IMR-90 (cell line): Measurements from ENCODE around the gene OTOL1. TPM values are rescaled to one million over a fixed set of nuclear protein-coding genes. Genes with fewer than 3 reads are reported as not detected.

ENCODE experiments used
- ATAC-seq: fragments of 200-7000 bp; cut with Tn5 transposase; 2 replicates; pipeline ENCODE4 v1.9.1; 2020; ENCODE audit warnings: low read depth, mild to moderate bottlenecking, moderate library complexity
- Bru-seq: library from RNA; stranded (reverse); fragments of 400-500 nt; gene quantifications from one replicate; lab custom pipeline; 2021; lab: Mats Ljungman, UMichigan
- BruChase-seq, 2 experiments: library from RNA; stranded (reverse); fragments of 400-500 nt; gene quantifications; one replicate each; lab custom pipeline; 2021; lab: Mats Ljungman, UMichigan
- BruUV-seq: library from RNA; stranded (reverse); fragments of 400-500 nt; replicated peaks from 2 replicates; lab custom pipeline; 2021; lab: Mats Ljungman, UMichigan
- CTCF ChIA-PET: fragments of 300-600 bp; formaldehyde crosslinking; extraction: SDS; loops from one replicate; lab custom pipeline; 2021; ENCODE audit warnings: antibody characterized with exemption; lab: Yijun Ruan, JAX
- POLR2A ChIA-PET: fragments of 300-600 bp; sonication (Branson Sonifier 250); formaldehyde crosslinking; loops from one replicate; lab custom pipeline; 2022; ENCODE audit warnings: antibody characterized with exemption; ENCODE audit not compliant: unreplicated experiment; lab: Charles Lee
- DNase-seq: peaks from one replicate; pipeline ENCODE4 v3.0.0; 2013
- H2AFZ ChIP-seq: replicated peaks from 2 replicates; pipeline ENCODE3; 2013; ENCODE audit warnings: low read length, mild to moderate bottlenecking; ENCODE audit not compliant: poor library complexity
- H2AK5ac ChIP-seq: 2 replicates; pipeline ENCODE4 v1.6.1; 2013; ENCODE audit warnings: low read depth, low read length, inconsistent platforms
- H2AK9ac ChIP-seq: replicated peaks from 2 replicates; pipeline ENCODE3; 2013; ENCODE audit warnings: mild to moderate bottlenecking, low read depth, low read length, moderate library complexity; ENCODE audit not compliant: poor library complexity
- H2BK120ac ChIP-seq: 2 replicates; pipeline ENCODE4 v1.6.1; 2013; ENCODE audit warnings: low read depth, low read length, inconsistent platforms
- H2BK15ac ChIP-seq: 3 replicates; pipeline ENCODE4 v1.6.1; 2013; ENCODE audit warnings: low read depth, low read length, inconsistent platforms
- H2BK20ac ChIP-seq: 2 replicates; pipeline ENCODE4 v1.6.1; 2013; ENCODE audit warnings: low read depth, mild to moderate bottlenecking, inconsistent platforms, low read length, moderate library complexity
- H2BK5ac ChIP-seq: 2 replicates; pipeline ENCODE4 v1.6.1; 2013; ENCODE audit warnings: mild to moderate bottlenecking, low read depth, low read length, inconsistent platforms; ENCODE audit not compliant: poor library complexity, severe bottlenecking
- H3K14ac ChIP-seq: replicated peaks from 2 replicates; pipeline ENCODE4 v1.6.1; 2013; ENCODE audit warnings: low read depth, low read length, inconsistent platforms
- H3K18ac ChIP-seq: 2 replicates; pipeline ENCODE4 v1.6.1; 2013; ENCODE audit warnings: low read depth, low read length, control low read depth
- H3K23ac ChIP-seq: 2 replicates; pipeline ENCODE4 v1.6.1; 2013; ENCODE audit warnings: low read depth, low read length, inconsistent platforms
- H3K27ac ChIP-seq: 2 replicates; pipeline ENCODE4 v1.5.1; 2013; ENCODE audit warnings: mild to moderate bottlenecking, control low read depth, low read length; ENCODE audit not compliant: insufficient read depth
- H3K27me3 ChIP-seq: 2 replicates; pipeline ENCODE4 v1.6.1; 2013; ENCODE audit warnings: low read length; ENCODE audit not compliant: control insufficient read depth, insufficient read depth
- H3K36me3 ChIP-seq: 2 replicates; pipeline ENCODE4 v1.6.1; 2013; ENCODE audit warnings: low read length, mixed read lengths; ENCODE audit not compliant: control insufficient read depth, insufficient read depth
- H3K4ac ChIP-seq: 2 replicates; pipeline ENCODE4 v1.6.1; 2013; ENCODE audit warnings: low read depth, low read length, inconsistent platforms
- H3K4me1 ChIP-seq: 2 replicates; pipeline ENCODE4 v1.6.1; 2013; ENCODE audit warnings: low read length, mixed read lengths; ENCODE audit not compliant: control insufficient read depth, insufficient read depth
- H3K4me2 ChIP-seq: 2 replicates; pipeline ENCODE4 v1.6.1; 2013; ENCODE audit warnings: low read depth, mild to moderate bottlenecking, control low read depth, low read length, moderate library complexity
- H3K4me3 ChIP-seq: 2 replicates; pipeline ENCODE4 v1.5.1; 2013; ENCODE audit warnings: low read depth, mild to moderate bottlenecking, control low read depth, low read length, moderate library complexity; ENCODE audit not compliant: insufficient read depth
- H3K56ac ChIP-seq: 2 replicates; pipeline ENCODE4 v1.6.1; 2013; ENCODE audit warnings: low read length, inconsistent platforms; ENCODE audit not compliant: insufficient read depth; ENCODE audit errors: extremely low read depth
- H3K79me1 ChIP-seq, 2 experiments: 2 replicates each; pipeline ENCODE4 v1.6.1; 2013; ENCODE audit warnings: low read length in 2 of 2, inconsistent platforms in 1 of 2, low read depth in 1 of 2
- H3K9ac ChIP-seq: 2 replicates; pipeline ENCODE4 v1.6.1; 2013; ENCODE audit warnings: low read depth, low read length, control low read depth
- H3K9me1 ChIP-seq: 2 replicates; pipeline ENCODE4 v1.6.1; 2013; ENCODE audit warnings: low read length, inconsistent platforms; ENCODE audit not compliant: insufficient read depth
- H3K9me3 ChIP-seq: 2 replicates; pipeline ENCODE4 v1.6.1; 2013; ENCODE audit warnings: low read length; ENCODE audit not compliant: control insufficient read depth, insufficient read depth
- H4K20me1 ChIP-seq: 2 replicates; pipeline ENCODE4 v1.6.1; 2013; ENCODE audit warnings: low read length, inconsistent platforms; ENCODE audit not compliant: insufficient read depth
- H4K5ac ChIP-seq: 2 replicates; pipeline ENCODE4 v1.6.1; 2013; ENCODE audit warnings: mild to moderate bottlenecking, low read depth, low read length, control low read depth
- H4K8ac ChIP-seq, 2 experiments: 2 replicates each; pipeline ENCODE4 v1.6.1; 2013; ENCODE audit warnings: low read depth in 2 of 2, low read length in 2 of 2, control low read depth in 1 of 2, inconsistent platforms in 1 of 2
- H4K91ac ChIP-seq: 2 replicates; pipeline ENCODE4 v1.6.1; 2013; ENCODE audit warnings: low read depth, low read length, inconsistent platforms; ENCODE audit not compliant: insufficient read depth
- CEBPB ChIP-seq: IDR thresholded peaks from 2 replicates; pipeline ENCODE4 v1.6.1; 2012; ENCODE audit warnings: low read depth, low read length, improper control_type of control experiment
- FOS ChIP-seq: fragments of 150-350 bp; IDR thresholded peaks from 2 replicates; pipeline ENCODE4 v1.6.1; 2016; ENCODE audit warnings: low read depth, low read length
- MAFK ChIP-seq: IDR thresholded peaks from 2 replicates; pipeline ENCODE4 v1.6.1; 2012; ENCODE audit warnings: low read depth, low read length, improper control_type of control experiment
- RCOR1 ChIP-seq: IDR thresholded peaks from 2 replicates; pipeline ENCODE4 v1.6.1; 2012; ENCODE audit warnings: mild to moderate bottlenecking, low read length, improper control_type of control experiment; ENCODE audit not compliant: insufficient replicate concordance
- RFX5 ChIP-seq: IDR thresholded peaks from 2 replicates; pipeline ENCODE4 v1.8.0; 2012; ENCODE audit warnings: low read depth, mild to moderate bottlenecking, low read length, moderate library complexity
- SMC3 ChIP-seq: fragments of 150-350 bp; IDR thresholded peaks from 2 replicates; pipeline ENCODE4 v1.6.1; 2016; ENCODE audit warnings: low read depth, mild to moderate bottlenecking, antibody characterized with exemption, low read length, moderate library complexity
- WGBS, 2 experiments: methylation state at CpG; one replicate each; pipeline versions ENCODE4 v1.1.5 to v1.1.7; 2013; ENCODE audit warnings: missing lambda C conversion rate in 2 of 2; ENCODE audit not compliant: insufficient read length in 1 of 2; ENCODE audit errors: extremely low coverage in 2 of 2; 5-methylcytosine and 5-hydroxymethylcytosine counted together
- dilution Hi-C: fragments of 300-500 bp; cut with HindIII; formaldehyde crosslinking; loops from one replicate; pipeline ENCODE4 v1.14.3; 2018; ENCODE audit warnings: low sequenced_read_pairs; ENCODE audit not compliant: unreplicated experiment
- in situ Hi-C: fragments of 300-500 bp; cut with MboI; formaldehyde crosslinking; loops from 3 replicates; pipeline ENCODE4 v1.14.3; 2019; ENCODE audit warnings: low sequenced_read_pairs, inconsistent platforms, mixed read lengths
- intact Hi-C: fragments of 100-400 bp; cut with micrococcal nuclease; formaldehyde crosslinking; loops from 2 replicates; pipeline ENCODE4 v1.10.0; 2022
- long read RNA-seq: library from polyadenylated mRNA; unstranded; transcript quantifications from one replicate; pipeline ENCODE4 v2.0.0, GENCODE V29; 2021; ENCODE audit not compliant: unreplicated experiment
- polyA plus RNA-seq, 3 experiments: library from polyadenylated mRNA; depleted of rRNA; stranded (reverse); fragments of >200 nt; gene quantifications; 2 replicates each; pipeline ENCODE4 v1.2.3, GENCODE V29; 2012; ENCODE audit warnings: low replicate concordance in 1 of 3
- total RNA-seq: library from RNA; depleted of rRNA; stranded (reverse); fragments of >200 nt; gene quantifications from 2 replicates; pipeline ENCODE4 v1.2.3, GENCODE V29; 2012; rRNA removed
- TF ChIP-seq, protein P1 (sequence below): conservative IDR thresholded peaks from 2 replicates; pipeline ENCODE4 v1.5.1; 2012; ENCODE audit warnings: mild to moderate bottlenecking, low read depth, low read length, improper control_type of control experiment

Gene OTOL1
- total RNA-seq (not detected in 2 replicates), polyA plus RNA-seq (2012; rRNA removed) (not detected in 2 replicates), Bru-seq, nascent RNA (not detected), BruChase-seq, experiment 1, labeled RNA remaining after a 6-hour chase (not detected), BruChase-seq, experiment 2, labeled RNA remaining after a 2-hour chase (not detected)
- not detected in 2 replicates for polyA plus RNA-seq (2012; cell fraction: cytosol; rRNA removed)
- not detected in 2 replicates for polyA plus RNA-seq (2012; cell fraction: nucleus; rRNA removed; ENCODE audit: low replicate concordance)
- long read RNA-seq: 0 reads

DNA sequence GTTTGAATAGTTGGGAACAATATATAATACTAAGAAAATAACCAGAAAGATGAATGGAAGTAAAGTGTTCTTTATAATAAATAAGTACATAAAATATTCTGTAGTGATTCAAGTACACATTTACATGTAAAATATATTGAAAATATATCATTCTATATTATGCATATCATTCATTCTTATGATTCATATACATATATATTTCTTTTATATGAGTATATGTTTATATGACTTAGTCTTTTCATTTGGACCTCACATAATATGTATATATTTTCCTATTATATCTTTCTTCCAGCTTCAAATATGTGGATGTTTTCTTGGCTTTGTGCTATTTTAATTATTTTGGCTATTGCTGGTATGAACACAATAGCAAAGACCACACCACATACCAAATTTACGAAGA lies at the start of gene OTOL1:
Gene OTOL1 (plus strand): TSS at position 301 of the 400 bp plus-strand sequence. CDS start 0 bp downstream, at position 301.
- Histone ChIP-seq H3K27ac (no peak within 1 kb of the TSS), H4K91ac (no peak within 1 kb of the TSS), H2AK5ac (no peak within 1 kb of the TSS), H3K9me3 (no peaks in the 10 kb centered on the region), H4K5ac (no peak within 1 kb of the TSS), H2AK9ac (no peak within 1 kb of the TSS), H4K20me1 (no peaks in the 10 kb centered on the region), H3K9ac (no peak within 1 kb of the TSS), H2BK5ac (no peak within 1 kb of the TSS), H3K27me3 (no peaks in the 10 kb centered on the region), H3K14ac (no peak within 1 kb of the TSS), H3K9me1 (no peaks in the 10 kb centered on the region), H3K4ac (no peak within 1 kb of the TSS), H3K4me3 (no peak within 1 kb of the TSS), H3K4me2 (no peak within 1 kb of the TSS), H3K79me1 (no peaks in the 10 kb centered on the region), H3K56ac (no peak within 1 kb of the TSS), H2BK120ac (no peak within 1 kb of the TSS), H3K36me3 (no peaks in the 10 kb centered on the region), H4K8ac (no peak within 1 kb of the TSS), H3K4me1 (no peaks in the 10 kb centered on the region), H2AFZ (no peak within 1 kb of the TSS), H2BK20ac (no peak within 1 kb of the TSS), H3K18ac (no peak within 1 kb of the TSS), H3K23ac (no peak within 1 kb of the TSS), H2BK15ac (no peak within 1 kb of the TSS)
- DNase-seq: no peak
- in situ Hi-C loops (no loop called here), dilution Hi-C loops (no loop called here), intact Hi-C loops (no loop called here)
- no TSS peak for BruUV-seq
- no CpG with 5 or more reads among the region's 1 CpG for WGBS, 2 experiments
- ChIA-PET CTCF (no interaction called here), POLR2A (no interaction called here)
- no peak for TF ChIP-seq FOS
- no peak for TF ChIP-seq RFX5
- no peak for TF ChIP-seq MAFK
- TF ChIP-seq, protein P1, sequence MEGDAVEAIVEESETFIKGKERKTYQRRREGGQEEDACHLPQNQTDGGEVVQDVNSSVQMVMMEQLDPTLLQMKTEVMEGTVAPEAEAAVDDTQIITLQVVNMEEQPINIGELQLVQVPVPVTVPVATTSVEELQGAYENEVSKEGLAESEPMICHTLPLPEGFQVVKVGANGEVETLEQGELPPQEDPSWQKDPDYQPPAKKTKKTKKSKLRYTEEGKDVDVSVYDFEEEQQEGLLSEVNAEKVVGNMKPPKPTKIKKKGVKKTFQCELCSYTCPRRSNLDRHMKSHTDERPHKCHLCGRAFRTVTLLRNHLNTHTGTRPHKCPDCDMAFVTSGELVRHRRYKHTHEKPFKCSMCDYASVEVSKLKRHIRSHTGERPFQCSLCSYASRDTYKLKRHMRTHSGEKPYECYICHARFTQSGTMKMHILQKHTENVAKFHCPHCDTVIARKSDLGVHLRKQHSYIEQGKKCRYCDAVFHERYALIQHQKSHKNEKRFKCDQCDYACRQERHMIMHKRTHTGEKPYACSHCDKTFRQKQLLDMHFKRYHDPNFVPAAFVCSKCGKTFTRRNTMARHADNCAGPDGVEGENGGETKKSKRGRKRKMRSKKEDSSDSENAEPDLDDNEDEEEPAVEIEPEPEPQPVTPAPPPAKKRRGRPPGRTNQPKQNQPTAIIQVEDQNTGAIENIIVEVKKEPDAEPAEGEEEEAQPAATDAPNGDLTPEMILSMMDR: no peak
- no peak for TF ChIP-seq CEBPB
- TF ChIP-seq RCOR1: no peak
- no peak for TF ChIP-seq SMC3
- ATAC-seq: no peak
